ENCODE measurements around the gene TMEM151B. TPM values are rescaled to one million over a fixed set of nuclear protein-coding genes. Genes with fewer than 3 reads are reported as not detected.

TMEM151B gene
- total and polyA plus RNA-seq, 7 donors, result 0.04 to 0.07 TPM; not detected in 5

DNA sequence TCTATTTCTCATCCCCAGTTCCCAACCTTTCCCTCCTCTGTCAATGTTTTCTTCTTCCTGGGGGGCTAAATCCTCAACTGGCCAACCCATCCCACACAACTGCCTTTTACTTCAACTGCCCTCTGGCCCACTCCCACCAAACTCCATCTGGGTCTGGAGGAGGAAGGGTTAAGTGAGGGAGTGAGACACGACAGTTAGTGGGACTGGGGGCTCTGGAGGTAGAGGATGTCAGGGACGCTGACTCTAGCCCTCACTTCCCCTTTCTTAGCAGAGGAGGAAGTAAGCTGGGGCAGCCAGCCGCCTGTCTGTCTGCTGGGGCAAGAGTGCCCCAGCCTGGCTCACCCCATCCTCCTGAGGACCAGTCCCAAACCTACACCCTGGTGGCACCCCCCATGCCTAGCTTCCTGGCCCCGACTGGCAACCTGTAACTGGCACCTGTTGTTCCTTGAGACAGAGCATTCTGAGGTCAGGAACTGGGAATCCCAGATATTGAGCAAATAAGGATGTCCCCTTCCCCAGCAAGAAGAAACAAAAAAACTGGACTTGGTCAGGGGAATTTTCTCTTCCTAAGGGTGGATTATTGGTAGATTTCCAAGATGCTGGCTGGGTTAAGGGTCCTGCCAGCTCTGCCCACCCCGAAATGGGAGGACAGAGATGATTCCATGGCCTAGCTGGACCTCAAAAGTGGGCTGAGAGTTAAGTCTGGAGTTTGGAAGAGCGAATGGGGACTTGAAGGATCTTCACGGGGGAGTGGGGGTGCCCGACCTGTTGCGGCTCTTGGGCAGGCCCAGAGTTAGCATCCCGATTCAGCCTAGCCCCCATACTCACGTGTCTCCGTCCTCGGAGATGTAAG, 5.9 kb upstream of the TMEM151B start:
- DNase-seq (peak in 1 of 2 donors; percentile 72), ATAC-seq (no peak)
- intact Hi-C loops (cut with DNase I), result loop anchor here (5.0 kb wide), 2 partner anchors 43 to 73 kb away; no protein-coding TSS in a partner anchor
- Histone ChIP-seq H3K4me3 (peak overlapping the region; percentile 73), H3K9me3 (no peaks in the 10 kb centered on the region), H3K36me3 (ENCODE audit: insufficient read depth in 1 of 2, low read depth in 1 of 2) (peaks cover 2 to 16% of the 10 kb centered on the region in 2 donors), H3K27ac (peak overlapping the region; percentile 73), H3K4me1 (peaks cover 15% of the 10 kb centered on the region), H3K27me3 (ENCODE audit: insufficient read depth in 3 of 3, low read length in 2 of 3) (peaks cover 0 to 7% (median 4%) of the 10 kb centered on the region in 3 donors)
- TF ChIP-seq, protein P1, sequence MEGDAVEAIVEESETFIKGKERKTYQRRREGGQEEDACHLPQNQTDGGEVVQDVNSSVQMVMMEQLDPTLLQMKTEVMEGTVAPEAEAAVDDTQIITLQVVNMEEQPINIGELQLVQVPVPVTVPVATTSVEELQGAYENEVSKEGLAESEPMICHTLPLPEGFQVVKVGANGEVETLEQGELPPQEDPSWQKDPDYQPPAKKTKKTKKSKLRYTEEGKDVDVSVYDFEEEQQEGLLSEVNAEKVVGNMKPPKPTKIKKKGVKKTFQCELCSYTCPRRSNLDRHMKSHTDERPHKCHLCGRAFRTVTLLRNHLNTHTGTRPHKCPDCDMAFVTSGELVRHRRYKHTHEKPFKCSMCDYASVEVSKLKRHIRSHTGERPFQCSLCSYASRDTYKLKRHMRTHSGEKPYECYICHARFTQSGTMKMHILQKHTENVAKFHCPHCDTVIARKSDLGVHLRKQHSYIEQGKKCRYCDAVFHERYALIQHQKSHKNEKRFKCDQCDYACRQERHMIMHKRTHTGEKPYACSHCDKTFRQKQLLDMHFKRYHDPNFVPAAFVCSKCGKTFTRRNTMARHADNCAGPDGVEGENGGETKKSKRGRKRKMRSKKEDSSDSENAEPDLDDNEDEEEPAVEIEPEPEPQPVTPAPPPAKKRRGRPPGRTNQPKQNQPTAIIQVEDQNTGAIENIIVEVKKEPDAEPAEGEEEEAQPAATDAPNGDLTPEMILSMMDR (IDR thresholded peaks at IDR 0.05), result no peak
- WGBS, 3 donors, result 8 to 13% (median 8%) methylated on average over 13 of the region's 13 CpGs

DNA sequence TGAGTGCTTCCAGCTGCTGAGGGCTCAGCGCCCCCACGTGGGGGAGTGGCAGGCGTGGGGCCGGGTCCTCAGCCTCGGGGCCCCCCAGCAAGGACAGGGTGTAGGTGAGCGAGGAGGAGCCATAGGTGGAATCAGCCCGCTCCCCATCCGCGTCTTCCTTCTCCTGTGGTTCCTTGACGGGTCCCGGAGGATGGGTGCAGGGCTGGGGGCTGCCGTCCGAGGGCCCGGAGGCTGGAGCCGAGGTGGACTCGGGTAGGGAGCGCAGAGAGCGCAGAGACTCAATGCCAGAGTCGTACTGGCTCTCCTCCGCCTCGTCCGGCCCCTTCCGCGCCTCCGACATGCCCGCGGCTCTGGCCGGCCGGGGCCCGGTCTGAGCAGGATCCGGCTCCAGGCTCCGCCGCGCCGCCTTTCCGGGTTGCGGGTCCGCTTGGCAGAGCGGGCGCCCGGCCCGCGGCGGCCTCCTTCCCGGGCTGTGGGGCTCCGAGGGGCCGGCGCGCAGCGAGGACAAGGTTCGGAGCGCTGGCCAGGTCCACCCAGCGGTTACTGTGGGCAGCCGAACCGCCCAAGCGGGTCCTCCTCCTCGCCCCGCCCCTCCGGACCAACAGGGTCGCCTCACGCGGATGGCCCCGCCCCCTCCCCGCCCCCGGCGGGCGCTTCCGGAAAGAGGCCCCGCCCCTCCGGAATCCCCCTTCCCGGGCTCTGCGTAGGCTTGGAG, 5.1 kb upstream of the TMEM151B start, which contains the start of gene NFKBIE:
Gene NFKBIE (minus strand): TSS at position 545 of the 715 bp plus-strand sequence. CDS start 205 bp downstream, at position 340.
- DNase-seq, result peak; percentile 96 to 97
- ATAC-seq, result peak; percentile 88 to 94 (median 90)
- H3K4me1 ChIP-seq, result peaks cover 15% of the 10 kb centered on the region
- peak within 1 kb of the TSS; percentile 73 for H3K27ac ChIP-seq
- no peaks in the 10 kb centered on the region for H3K9me3 ChIP-seq
- TF ChIP-seq, protein P1 (IDR thresholded peaks at IDR 0.05), result no peak
- H3K36me3 ChIP-seq (ENCODE audit: insufficient read depth in 1 of 2, low read depth in 1 of 2), result peaks cover 0 to 8% of the 10 kb centered on the region in 2 donors
- intact Hi-C loops (cut with DNase I), result loop anchor here (5.0 kb wide), 2 partner anchors 42 to 72 kb away; no protein-coding TSS in a partner anchor
- WGBS, 3 donors, result 0 to 1% (median 1%) methylated on average over 45 to 72 of the region's 72 CpGs
- H3K4me3 ChIP-seq, result peak within 1 kb of the TSS; percentile 73
- H3K27me3 ChIP-seq (ENCODE audit: insufficient read depth in 3 of 3, low read length in 2 of 3), result peaks cover 0 to 11% (median 8%) of the 10 kb centered on the region in 3 donors

DNA sequence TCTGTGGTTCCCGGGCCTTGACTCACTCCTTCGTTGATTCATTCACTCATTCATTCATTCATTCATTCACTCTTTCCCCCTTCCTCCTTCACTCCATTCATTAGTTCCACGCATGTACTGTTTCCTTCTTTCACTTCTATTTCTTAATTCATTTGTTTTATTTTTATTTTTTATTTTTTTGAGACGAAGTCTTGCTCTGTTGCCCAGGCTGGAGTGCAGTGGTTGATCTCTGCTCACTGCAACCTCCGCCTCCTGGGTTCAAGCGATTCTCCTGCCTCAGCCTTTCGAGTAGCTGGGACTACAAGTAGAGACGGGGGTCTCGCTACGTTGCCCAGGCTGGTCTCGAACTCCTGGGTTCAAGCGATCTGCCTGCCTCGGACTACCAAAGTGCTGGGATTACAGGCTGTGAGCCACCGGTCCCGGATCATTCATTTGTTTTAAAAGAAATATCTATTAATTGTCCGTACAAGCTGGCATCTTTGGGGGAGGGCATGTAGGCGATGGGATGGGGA, 4.5 kb upstream of the TMEM151B start:
- peaks cover 0 to 5% of the 10 kb centered on the region in 2 donors for H3K36me3 ChIP-seq (ENCODE audit: insufficient read depth in 1 of 2, low read depth in 1 of 2)
- ATAC-seq, result no peak
- TF ChIP-seq, protein P1 (IDR thresholded peaks at IDR 0.05), result no peak

DNA sequence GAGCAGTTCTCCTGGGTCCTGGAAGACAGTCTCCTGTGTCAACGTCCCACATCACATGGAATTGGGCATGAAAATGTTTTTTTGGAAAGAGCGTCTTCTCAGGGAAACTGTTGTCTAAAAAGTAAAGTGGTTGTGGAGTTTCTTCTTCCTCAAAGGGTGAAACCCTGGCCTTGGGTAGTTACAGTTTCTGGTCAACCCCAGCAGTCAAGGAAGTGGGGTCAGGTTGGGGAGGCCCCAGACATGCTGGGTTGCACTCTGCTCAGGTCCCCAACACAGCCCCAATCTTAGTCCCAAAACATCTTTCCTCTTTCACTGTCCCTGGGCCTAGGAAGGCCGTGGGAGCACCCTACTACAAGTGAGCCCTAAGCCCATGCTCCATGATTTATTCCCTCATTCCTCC, 3.9 kb upstream of the TMEM151B start:
- intact Hi-C loops (cut with DNase I), result loop anchor here (5.0 kb wide), 2 partner anchors 41 to 71 kb away; no protein-coding TSS in a partner anchor

More for the DNA sequence above, 4.5 kb upstream of the TMEM151B start:
- no peaks in the 10 kb centered on the region for H3K9me3 ChIP-seq
- peak in 1 of 2 donors; percentile 36 for DNase-seq
- H3K4me1 ChIP-seq, result peaks cover 15% of the 10 kb centered on the region
- H3K27me3 ChIP-seq (ENCODE audit: insufficient read depth in 3 of 3, low read length in 2 of 3), result peaks cover 0 to 14% (median 8%) of the 10 kb centered on the region in 3 donors
- H3K27ac ChIP-seq, result peak overlapping the region; percentile 73
- H3K4me3 ChIP-seq, result peak overlapping the region; percentile 73
- intact Hi-C loops (cut with DNase I), result loop anchor here (5.0 kb wide), 2 partner anchors 42 to 72 kb away; no protein-coding TSS in a partner anchor
- 68 to 70% (median 69%) methylated on average over 17 of the region's 17 CpGs for WGBS, 3 donors

More for the DNA sequence above, 3.9 kb upstream of the TMEM151B start:
- peaks cover 15% of the 10 kb centered on the region for H3K4me1 ChIP-seq
- no peak overlapping the region for H3K4me3 ChIP-seq
- no peak overlapping the region for H3K27ac ChIP-seq
- ATAC-seq (no peak), DNase-seq (peak in 1 of 2 donors; percentile 13)
- WGBS, 3 donors, result 72 to 84% (median 79%) methylated on average over 3 of the region's 3 CpGs
- TF ChIP-seq, protein P1 (IDR thresholded peaks at IDR 0.05), result no peak
- no peaks in the 10 kb centered on the region for H3K9me3 ChIP-seq
- peaks cover 0 to 14% (median 11%) of the 10 kb centered on the region in 3 donors for H3K27me3 ChIP-seq (ENCODE audit: insufficient read depth in 3 of 3, low read length in 2 of 3)
- H3K36me3 ChIP-seq (ENCODE audit: insufficient read depth in 1 of 2, low read depth in 1 of 2), result peaks cover 0 to 4% of the 10 kb centered on the region in 2 donors
